Mesenchymal stem cell (in vitro differentiated cells and primary cell): ENCODE results near the gene SLC35B4.

ENCODE experiments used
- DNase-seq: peaks from one replicate; pipeline ENCODE4 v3.0.0-alpha.2; 2013
- H2AFZ ChIP-seq: one replicate; pipeline ENCODE4 v1.6.1; 2013; ENCODE audit warnings: low read depth, mild to moderate bottlenecking, control low read depth, inconsistent platforms, low read length, moderate library complexity
- H2AK5ac ChIP-seq: 2 replicates; pipeline ENCODE4 v1.6.1; 2013; ENCODE audit warnings: low read length, moderate library complexity, mild to moderate bottlenecking, inconsistent platforms; ENCODE audit not compliant: severe bottlenecking
- H2BK120ac ChIP-seq: one replicate; pipeline ENCODE4 v1.6.1; 2013; ENCODE audit warnings: low read depth, mild to moderate bottlenecking, inconsistent platforms, low read length, moderate library complexity
- H2BK12ac ChIP-seq, 2 experiments: one replicate each; pipeline ENCODE4 v1.6.1; 2013; ENCODE audit warnings: inconsistent platforms in 2 of 2, low read length in 2 of 2, mild to moderate bottlenecking in 2 of 2, moderate library complexity in 2 of 2, control low read depth in 1 of 2
- H2BK15ac ChIP-seq: one replicate; pipeline ENCODE4 v1.6.1; 2013; ENCODE audit warnings: mild to moderate bottlenecking, low read depth, inconsistent platforms; ENCODE audit not compliant: poor library complexity, severe bottlenecking
- H2BK5ac ChIP-seq: 2 replicates; pipeline ENCODE4 v1.6.1; 2013; ENCODE audit warnings: low read depth, mild to moderate bottlenecking, low read length, control low read depth, inconsistent platforms; ENCODE audit not compliant: poor library complexity, severe bottlenecking
- H3K14ac ChIP-seq, 2 experiments: one replicate each; pipeline ENCODE4 v1.6.1; 2013; ENCODE audit warnings: inconsistent platforms in 2 of 2, low read length in 2 of 2, control low read depth in 1 of 2, mild to moderate bottlenecking in 1 of 2, moderate library complexity in 1 of 2
- H3K18ac ChIP-seq, 2 experiments: one replicate each; pipeline ENCODE4 v1.6.1; 2013; ENCODE audit warnings: inconsistent platforms in 2 of 2, low read length in 2 of 2, control low read depth in 1 of 2, low read depth in 1 of 2, mild to moderate bottlenecking in 1 of 2
- H3K23ac ChIP-seq, 2 experiments: one replicate each; pipeline ENCODE4 v1.6.1; 2013; ENCODE audit warnings: inconsistent platforms in 2 of 2, low read length in 2 of 2, mild to moderate bottlenecking in 2 of 2, moderate library complexity in 2 of 2, control low read depth in 1 of 2
- H3K27ac ChIP-seq: 2 replicates; pipeline ENCODE4 v1.5.1; 2013; ENCODE audit warnings: mild to moderate bottlenecking, moderate library complexity, low read length, control low read depth, inconsistent platforms; ENCODE audit not compliant: poor library complexity, severe bottlenecking
- H3K27me3 ChIP-seq, 2 experiments: 2 replicates each; pipeline versions ENCODE4 v1.6.1 to v1.7.0; 2013; ENCODE audit warnings: low read length in 2 of 2, mild to moderate bottlenecking in 2 of 2, moderate library complexity in 2 of 2, control low read depth in 1 of 2, inconsistent platforms in 1 of 2; ENCODE audit not compliant: control insufficient read depth in 1 of 2, insufficient read depth in 1 of 2
- H3K36me3 ChIP-seq, 2 experiments: 2 replicates each; pipeline versions ENCODE4 v1.6.1 to v1.7.0; 2013; ENCODE audit warnings: low read length in 2 of 2, control low read depth in 1 of 2, inconsistent platforms in 1 of 2, low read depth in 1 of 2, mild to moderate bottlenecking in 1 of 2; ENCODE audit not compliant: insufficient read depth in 2 of 2, control insufficient read depth in 1 of 2
- H3K4ac ChIP-seq, 2 experiments: one replicate each; pipeline ENCODE4 v1.6.1; 2013; ENCODE audit warnings: inconsistent platforms in 2 of 2, low read length in 2 of 2, mild to moderate bottlenecking in 2 of 2, moderate library complexity in 2 of 2, control low read depth in 1 of 2, low read depth in 1 of 2
- H3K4me1 ChIP-seq: 2 replicates; pipeline ENCODE4 v1.6.1; 2013; ENCODE audit warnings: low read depth, low read length, control low read depth; ENCODE audit not compliant: control insufficient read depth, insufficient read depth
- H3K4me2 ChIP-seq: 2 replicates; pipeline ENCODE4 v1.6.1; 2013; ENCODE audit warnings: low read length, mild to moderate bottlenecking, inconsistent platforms; ENCODE audit not compliant: poor library complexity, severe bottlenecking
- H3K4me3 ChIP-seq, 2 experiments: 2 replicates each; pipeline versions ENCODE4 v1.5.1 to v1.7.0; 2013; ENCODE audit warnings: low read length in 2 of 2, mild to moderate bottlenecking in 2 of 2, control low read depth in 1 of 2, low read depth in 1 of 2; ENCODE audit not compliant: insufficient read depth in 1 of 2
- H3K79me1 ChIP-seq: replicated peaks from 2 replicates; pipeline ENCODE4 v1.6.1; 2013; ENCODE audit warnings: mild to moderate bottlenecking, control low read depth, low read length, inconsistent platforms; ENCODE audit not compliant: poor library complexity, severe bottlenecking
- H3K9ac ChIP-seq: 2 replicates; pipeline ENCODE4 v1.7.0; 2013; ENCODE audit warnings: mild to moderate bottlenecking, low read length, moderate library complexity
- H3K9me3 ChIP-seq: 2 replicates; pipeline ENCODE4 v1.7.0; 2013; ENCODE audit warnings: mild to moderate bottlenecking, low read length; ENCODE audit not compliant: control insufficient read depth
- H4K8ac ChIP-seq: one replicate; pipeline ENCODE4 v1.6.1; 2013; ENCODE audit warnings: inconsistent platforms, mild to moderate bottlenecking, low read length, moderate library complexity
- H4K91ac ChIP-seq: one replicate; pipeline ENCODE4 v1.6.1; 2013; ENCODE audit warnings: mild to moderate bottlenecking, low read length, inconsistent platforms
- WGBS: methylation state at CpG from one replicate; pipeline ENCODE4 v1.1.7; 2013; ENCODE audit warnings: mixed read lengths; 5-methylcytosine and 5-hydroxymethylcytosine counted together

Gene SLC35B4

DNA sequence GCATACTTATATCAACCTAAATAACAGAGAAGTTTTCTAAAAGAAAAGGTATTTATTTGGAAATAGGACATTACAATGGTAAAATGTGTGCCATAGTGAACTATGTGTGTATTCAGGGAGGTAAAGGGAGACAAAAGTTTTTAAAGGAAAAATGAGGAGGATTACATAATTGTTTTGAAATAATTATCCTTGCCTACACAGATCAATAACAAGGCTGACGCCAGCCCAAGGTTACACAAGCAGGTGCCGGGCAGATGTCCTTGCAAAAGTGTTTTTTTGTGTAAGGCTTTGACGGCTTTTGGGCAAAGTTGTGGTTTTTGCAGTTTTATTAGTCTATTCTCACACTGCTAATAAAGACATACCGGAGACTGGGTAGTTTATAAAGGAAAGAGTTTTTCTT lies 22.7 kb upstream of the SLC35B4 start:
- Histone ChIP-seq H3K27me3 (peaks cover 0 to 25% of the 10 kb centered on the region in 2 experiments), H3K18ac (no peak overlapping the region), H2BK120ac (no peak overlapping the region), H3K4me2 (no peak overlapping the region), H2AK5ac (no peak overlapping the region), H2BK5ac (no peak overlapping the region), H3K27ac (no peak overlapping the region), H2BK12ac (no peak overlapping the region), H3K36me3 (no peaks in the 10 kb centered on the region), H4K91ac (no peak overlapping the region), H3K4me3 (no peak overlapping the region), H3K14ac (no peak overlapping the region), H3K4me1 (no peaks in the 10 kb centered on the region), H2AFZ (no peak overlapping the region), H3K79me1 (no peaks in the 10 kb centered on the region), H3K23ac (no peak overlapping the region), H4K8ac (no peak overlapping the region), H3K4ac (no peak overlapping the region), H2BK15ac (no peak overlapping the region), H3K9ac (no peak overlapping the region), H3K9me3 (no peaks in the 10 kb centered on the region)
- DNase-seq = no peak
- 77% methylated on average over 3 of the region's 4 CpGs for WGBS

- H3K4me1 ChIP-seq = no peaks in the 10 kb centered on the region
- H2BK5ac ChIP-seq = no peak overlapping the region
- no peak for DNase-seq
- no peaks in the 10 kb centered on the region for H3K36me3 ChIP-seq
- no peak overlapping the region for H2BK12ac ChIP-seq
- no peak overlapping the region for H4K91ac ChIP-seq
- no peaks in the 10 kb centered on the region for H3K79me1 ChIP-seq
- no peak overlapping the region for H3K9ac ChIP-seq
- H3K4me3 ChIP-seq = no peak overlapping the region
- H3K18ac ChIP-seq = no peak overlapping the region
- H2BK15ac ChIP-seq = no peak overlapping the region
- H3K4ac ChIP-seq = no peak overlapping the region
- no peak overlapping the region for H2AK5ac ChIP-seq
- WGBS = 90% methylated on average over 1 of the region's 1 CpG
- H3K23ac ChIP-seq = no peak overlapping the region
- H2AFZ ChIP-seq = no peak overlapping the region
- no peak overlapping the region for H3K27ac ChIP-seq
- no peak overlapping the region for H2BK120ac ChIP-seq
- no peak overlapping the region for H4K8ac ChIP-seq
- H3K9me3 ChIP-seq = no peaks in the 10 kb centered on the region
- H3K14ac ChIP-seq = no peak overlapping the region
- peaks cover 4 to 26% of the 10 kb centered on the region in 2 experiments for H3K27me3 ChIP-seq
- H3K4me2 ChIP-seq = no peak overlapping the region
These were observed 21.2 kb upstream of the SLC35B4 start for GRCh38 chr7:134337980-134338379.

GRCh38 chr7:134334408-134334807 lies 17.7 kb upstream of the SLC35B4 start:
- H3K4me2 ChIP-seq = no peak overlapping the region
- no peak overlapping the region for H3K14ac ChIP-seq
- no peak overlapping the region for H2BK12ac ChIP-seq
- H3K4me1 ChIP-seq = no peaks in the 10 kb centered on the region
- no peak overlapping the region for H2BK5ac ChIP-seq
- H4K8ac ChIP-seq = no peak overlapping the region
- no peaks in the 10 kb centered on the region for H3K36me3 ChIP-seq
- H3K27ac ChIP-seq = no peak overlapping the region
- DNase-seq = no peak
- no peaks in the 10 kb centered on the region for H3K9me3 ChIP-seq
- no peak overlapping the region for H2AFZ ChIP-seq
- no peak overlapping the region for H3K4ac ChIP-seq
- no peak overlapping the region for H3K9ac ChIP-seq
- WGBS = 73% methylated on average over 4 of the region's 4 CpGs
- H2AK5ac ChIP-seq = no peak overlapping the region
- H4K91ac ChIP-seq = no peak overlapping the region
- H3K18ac ChIP-seq = no peak overlapping the region
- H3K23ac ChIP-seq = no peak overlapping the region
- peaks cover 11 to 28% of the 10 kb centered on the region in 2 experiments for H3K27me3 ChIP-seq
- H2BK15ac ChIP-seq = no peak overlapping the region
- H3K79me1 ChIP-seq = no peaks in the 10 kb centered on the region
- H3K4me3 ChIP-seq = no peak overlapping the region
- no peak overlapping the region for H2BK120ac ChIP-seq

DNA sequence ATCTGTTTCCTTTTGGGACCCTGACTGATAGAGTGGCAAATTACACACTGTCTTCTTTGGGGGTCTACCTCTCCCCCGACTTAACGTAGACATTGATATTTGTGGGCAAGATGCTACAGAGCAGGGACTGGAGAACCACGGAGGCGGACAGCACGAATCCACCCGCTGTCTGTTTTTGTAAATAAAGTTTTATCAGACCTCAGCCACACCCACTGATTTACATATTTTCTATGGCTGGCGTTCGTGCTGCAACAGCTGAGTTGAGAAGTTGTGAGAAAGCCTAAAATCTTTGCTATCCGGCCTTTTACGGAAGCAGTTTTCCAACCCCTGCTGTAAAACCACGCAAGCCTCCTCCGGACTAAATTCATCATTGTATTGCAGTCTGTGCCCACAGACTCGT lies 17.2 kb upstream of the SLC35B4 start:
- Histone ChIP-seq H4K8ac (no peak overlapping the region), H2AFZ (no peak overlapping the region), H3K36me3 (no peaks in the 10 kb centered on the region), H3K23ac (no peak overlapping the region), H3K9ac (no peak overlapping the region), H3K9me3 (no peaks in the 10 kb centered on the region), H2BK120ac (no peak overlapping the region), H3K18ac (no peak overlapping the region), H2AK5ac (no peak overlapping the region), H2BK15ac (no peak overlapping the region), H3K14ac (no peak overlapping the region), H3K4ac (no peak overlapping the region), H3K27me3 (peaks cover 14 to 28% of the 10 kb centered on the region in 2 experiments), H2BK12ac (no peak overlapping the region), H2BK5ac (no peak overlapping the region), H4K91ac (no peak overlapping the region), H3K4me2 (no peak overlapping the region), H3K27ac (no peak overlapping the region), H3K4me3 (no peak overlapping the region), H3K79me1 (no peaks in the 10 kb centered on the region), H3K4me1 (no peaks in the 10 kb centered on the region)
- no peak for DNase-seq
- 82% methylated on average over 9 of the region's 13 CpGs for WGBS
